ENCODE results near the gene ABCG1.

DNA sequence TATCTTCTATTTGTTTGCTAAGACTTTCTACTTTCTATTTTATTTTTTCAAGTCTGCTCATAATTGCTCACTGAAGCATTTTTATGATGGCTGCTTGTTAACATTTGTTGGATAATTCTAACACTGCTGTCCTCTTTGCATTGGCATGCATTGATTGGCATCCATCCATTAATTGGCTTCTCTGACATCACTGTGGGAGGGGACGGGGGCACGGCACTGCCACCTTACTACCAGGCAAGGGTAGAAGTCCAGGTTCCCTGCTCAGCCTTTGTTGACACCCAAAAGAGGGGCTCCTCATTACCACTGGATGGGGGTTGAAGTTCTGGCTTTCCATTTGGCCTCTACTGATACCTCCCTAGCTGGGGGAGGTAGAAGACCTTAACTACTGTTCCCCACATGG, 11.5 kb upstream of the ABCG1 start:
- TF ChIP-seq, protein P1, sequence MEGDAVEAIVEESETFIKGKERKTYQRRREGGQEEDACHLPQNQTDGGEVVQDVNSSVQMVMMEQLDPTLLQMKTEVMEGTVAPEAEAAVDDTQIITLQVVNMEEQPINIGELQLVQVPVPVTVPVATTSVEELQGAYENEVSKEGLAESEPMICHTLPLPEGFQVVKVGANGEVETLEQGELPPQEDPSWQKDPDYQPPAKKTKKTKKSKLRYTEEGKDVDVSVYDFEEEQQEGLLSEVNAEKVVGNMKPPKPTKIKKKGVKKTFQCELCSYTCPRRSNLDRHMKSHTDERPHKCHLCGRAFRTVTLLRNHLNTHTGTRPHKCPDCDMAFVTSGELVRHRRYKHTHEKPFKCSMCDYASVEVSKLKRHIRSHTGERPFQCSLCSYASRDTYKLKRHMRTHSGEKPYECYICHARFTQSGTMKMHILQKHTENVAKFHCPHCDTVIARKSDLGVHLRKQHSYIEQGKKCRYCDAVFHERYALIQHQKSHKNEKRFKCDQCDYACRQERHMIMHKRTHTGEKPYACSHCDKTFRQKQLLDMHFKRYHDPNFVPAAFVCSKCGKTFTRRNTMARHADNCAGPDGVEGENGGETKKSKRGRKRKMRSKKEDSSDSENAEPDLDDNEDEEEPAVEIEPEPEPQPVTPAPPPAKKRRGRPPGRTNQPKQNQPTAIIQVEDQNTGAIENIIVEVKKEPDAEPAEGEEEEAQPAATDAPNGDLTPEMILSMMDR (conservative IDR thresholded peaks at IDR 0.05 in 1 of 2, IDR thresholded peaks at IDR 0.05 in 1 of 2; ENCODE audit: low read depth in 1 of 2, low read length in 2 of 2), result no peak
- TF ChIP-seq EZH2 (IDR thresholded peaks at IDR 0.05; ENCODE audit: low read length, missing control alignments), result no peak
